Sigmoid colon (tissue), 4 donors: ENCODE measurements around the gene HDAC7.

Experiments used
- CTCF ChIP-seq, 4 experiments: fragments of 450-650 bp in 3 of 4; fragments of 200-600 bp in 1 of 4; IDR thresholded peaks; one replicate each; pipeline ENCODE4 v1.5.1; 2016 to 2019; ENCODE audit warnings: antibody characterized with exemption in 4 of 4, mild to moderate bottlenecking in 3 of 4, moderate library complexity in 2 of 4
- EP300 ChIP-seq, 4 donors: sonication (generic); formaldehyde crosslinking; IDR thresholded peaks; one replicate each; pipeline ENCODE4 v1.6.1; 2017; ENCODE audit warnings: antibody characterized with exemption in 4 of 4
- POLR2AphosphoS5 ChIP-seq, 4 donors: sonication (generic); formaldehyde crosslinking; IDR thresholded peaks; one replicate each; pipeline ENCODE4 v1.6.1; 2017; ENCODE audit warnings: antibody characterized with exemption in 4 of 4

DNA sequence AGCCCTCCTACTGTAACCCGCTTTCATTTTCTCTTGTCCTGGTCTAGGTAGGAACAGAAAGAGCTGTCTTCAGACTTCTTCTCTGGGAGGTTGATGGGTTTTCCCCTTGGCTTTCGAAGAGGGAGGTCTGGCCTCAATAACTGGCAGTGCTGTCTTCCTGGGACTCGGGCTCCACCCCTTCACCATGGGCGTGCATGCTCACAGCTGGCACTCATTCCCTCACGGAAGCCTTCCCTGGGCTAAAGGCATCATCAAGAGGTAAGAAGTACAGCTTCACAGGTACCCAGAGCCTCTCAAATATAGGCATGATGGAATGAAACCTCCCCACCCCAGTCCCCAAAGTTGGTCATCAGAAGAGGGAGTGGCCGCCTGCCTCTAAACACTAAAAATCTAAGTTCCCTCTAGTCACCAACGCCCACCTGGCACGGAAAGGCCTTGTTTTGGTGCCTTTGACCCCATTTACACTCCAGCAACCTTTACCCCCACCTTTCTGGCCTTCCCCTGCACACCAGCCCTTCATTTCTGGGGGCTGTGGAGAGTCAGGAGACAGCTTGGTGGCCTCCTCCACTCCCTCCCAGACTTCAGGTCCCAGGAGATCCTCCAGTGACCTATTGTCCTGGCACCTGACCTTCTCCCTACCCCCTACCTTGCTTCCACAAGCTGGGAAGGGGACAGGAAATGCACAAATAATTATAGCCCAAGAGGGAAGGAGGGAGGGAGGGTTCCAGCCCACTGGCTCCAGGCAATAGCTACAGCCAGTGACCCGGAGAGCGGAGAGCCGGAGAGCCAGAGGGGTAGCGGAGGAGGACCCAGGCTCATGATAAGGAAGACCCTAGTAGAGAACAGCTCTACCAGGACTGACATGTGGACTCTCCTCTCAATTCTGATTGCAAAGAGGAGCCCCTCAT lies 63.8 kb downstream of the HDAC7 start:
- TF ChIP-seq POLR2AphosphoS5 (IDR thresholded peaks at IDR 0.05) (no peak), CTCF (IDR thresholded peaks at IDR 0.05) (no peak), EP300 (IDR thresholded peaks at IDR 0.05) (no peak)
